HCT116 (cell line): Measurements from ENCODE around the gene APOL4. TPM values are rescaled to one million over a fixed set of nuclear protein-coding genes. Genes with fewer than 3 reads are reported as not detected.

Experiments used
- ATAC-seq: fragments of 200-7000 bp; cut with Tn5 transposase; 2 replicates; pipeline ENCODE4 v1.9.1; 2020; ENCODE audit warnings: mild to moderate bottlenecking, moderate library complexity
- BruUV-seq: library from RNA; stranded (reverse); fragments of 400-500 nt; replicated peaks from 2 replicates; lab custom pipeline; 2021; lab: Mats Ljungman, UMichigan
- CTCF ChIA-PET: fragments of 300-600 bp; sonication (Branson Sonifier 250); formaldehyde crosslinking; loops from one replicate; lab custom pipeline; 2021; ENCODE audit warnings: antibody characterized with exemption; lab: Charles Lee
- POLR2A ChIA-PET: fragments of 300-600, 350-600 bp; sonication (Branson Sonifier 250); formaldehyde crosslinking; loops from one replicate; lab custom pipeline; 2021; ENCODE audit warnings: antibody characterized with exemption; lab: Charles Lee
- RAD21 ChIA-PET, 2 experiments: fragments of 300-600 bp; sonication (Branson Sonifier 250); formaldehyde crosslinking; loops; one replicate each; lab custom pipeline; 2023; ENCODE audit warnings: low total read pairs in 2 of 2; ENCODE audit not compliant: uncharacterized antibody in 2 of 2, unreplicated experiment in 2 of 2, low non-redundant PET in 1 of 2; lab: Charles Lee
- DNase-seq: peaks from one replicate; pipeline ENCODE4 v3.0.0-alpha.2; 2010; ENCODE audit warnings: low read depth, low spot score
- H2AFZ ChIP-seq: fragments of 200-600 bp; shearing (Covaris generic), sonication (generic); 2 replicates; pipeline ENCODE4 v1.6.1; 2017; ENCODE audit warnings: low read depth, mixed run types, mixed read lengths, antibody characterized with exemption, low read length; ENCODE audit not compliant: poor library complexity, severe bottlenecking
- H3K27ac ChIP-seq: 2 replicates; pipeline ENCODE4 v1.5.1; 2012; ENCODE audit warnings: low read depth, low read length
- H3K27me3 ChIP-seq: fragments of 200-600 bp; sonication (generic); 2 replicates; pipeline ENCODE4 v1.6.1; 2016; ENCODE audit warnings: mixed run types, low read length, mixed read lengths; ENCODE audit not compliant: insufficient read depth
- H3K36me3 ChIP-seq, 2 experiments: fragments of 200-500 bp in 1 of 2; fragments of 200-600 bp in 1 of 2; sonication (Bioruptor generic) in 1 of 2; sonication (generic) in 1 of 2; 2 replicates each; pipeline versions ENCODE4 v1.5.1 to v1.6.1; 2014 to 2016; ENCODE audit warnings: low read length in 2 of 2, inconsistent platforms in 1 of 2, mixed read lengths in 1 of 2, mixed run types in 1 of 2; ENCODE audit not compliant: insufficient read depth in 2 of 2, control insufficient read depth in 1 of 2
- H3K4me1 ChIP-seq, 2 experiments: fragments of 200-600 bp in 1 of 2; sonication (generic) in 1 of 2; 2 replicates each; pipeline versions ENCODE4 v1.5.1 to v1.6.1; 2012 to 2017; ENCODE audit warnings: low read length in 2 of 2, inconsistent platforms in 1 of 2, mild to moderate bottlenecking in 1 of 2, mixed read lengths in 1 of 2, mixed run types in 1 of 2, moderate library complexity in 1 of 2; ENCODE audit not compliant: insufficient read depth in 2 of 2, control insufficient read depth in 1 of 2
- H3K4me2 ChIP-seq: fragments of 200-600 bp; sonication (generic); 2 replicates; pipeline ENCODE4 v1.6.1; 2017; ENCODE audit warnings: mixed run types, low read length, mixed read lengths
- H3K4me3 ChIP-seq, 2 experiments: fragments of 200-600 bp in 1 of 2; sonication (generic) in 1 of 2; replicated peaks in 1 of 2; 2 replicates each; pipeline ENCODE4 v1.5.1; 2011 to 2016; ENCODE audit warnings: low read length in 2 of 2, control low read depth in 1 of 2, low read depth in 1 of 2, mild to moderate bottlenecking in 1 of 2, mixed read lengths in 1 of 2, mixed run types in 1 of 2
- H3K79me2 ChIP-seq: fragments of 200-600 bp; sonication (generic); 2 replicates; pipeline ENCODE4 v1.6.1; 2017; ENCODE audit warnings: mild to moderate bottlenecking, mixed run types, low read length, moderate library complexity, mixed read lengths; ENCODE audit not compliant: insufficient read depth
- H3K9ac ChIP-seq: fragments of 200-600 bp; sonication (generic); 2 replicates; pipeline ENCODE4 v1.6.1; 2016; ENCODE audit warnings: low read length, mixed read lengths
- H3K9me2 ChIP-seq: fragments of 200-600 bp; sonication (generic), shearing (Covaris generic); 2 replicates; pipeline ENCODE4 v1.6.1; 2017; ENCODE audit warnings: mixed run types, mild to moderate bottlenecking, moderate library complexity; ENCODE audit not compliant: insufficient read depth
- H3K9me3 ChIP-seq, 2 experiments: fragments of 200-500 bp in 1 of 2; fragments of 200-600 bp in 1 of 2; sonication (Bioruptor generic) in 1 of 2; sonication (generic) in 1 of 2; 2 replicates each; pipeline ENCODE4 v1.6.1; 2014 to 2017; ENCODE audit warnings: low read length in 2 of 2, mixed read lengths in 2 of 2, inconsistent platforms in 1 of 2, low read depth in 1 of 2, mild to moderate bottlenecking in 1 of 2, mixed run types in 1 of 2, moderate library complexity in 1 of 2; ENCODE audit not compliant: control insufficient read depth in 1 of 2, insufficient read depth in 1 of 2
- H4K20me1 ChIP-seq: fragments of 200-600 bp; sonication (generic), shearing (Covaris generic); 2 replicates; pipeline ENCODE4 v1.6.1; 2017; ENCODE audit warnings: mixed run types, mild to moderate bottlenecking, moderate library complexity; ENCODE audit not compliant: insufficient read depth
- CBX3 ChIP-seq: IDR thresholded peaks from 2 replicates; pipeline ENCODE4 v1.6.1; 2012; ENCODE audit warnings: low read depth
- CEBPB ChIP-seq: IDR thresholded peaks from 2 replicates; pipeline ENCODE4 v1.6.1; 2012; ENCODE audit warnings: low read depth
- EGR1 ChIP-seq: IDR thresholded peaks from 2 replicates; pipeline ENCODE4 v1.6.1; 2012; ENCODE audit warnings: low read depth
- EZH2phosphoT487 ChIP-seq: fragments of 200-600 bp; IDR thresholded peaks from 2 replicates; pipeline ENCODE4 v1.6.1; 2018; ENCODE audit warnings: antibody characterized with exemption, borderline replicate concordance
- FOSL1 ChIP-seq: IDR thresholded peaks from 2 replicates; pipeline ENCODE4 v1.6.1; 2012; ENCODE audit warnings: low read depth
- POLR2A ChIP-seq: IDR thresholded peaks from 2 replicates; pipeline ENCODE4 v1.7.0; 2011; ENCODE audit warnings: borderline replicate concordance; ENCODE audit not compliant: insufficient read depth, insufficient read length; ENCODE audit errors: extremely low read depth
- RAD21 ChIP-seq: IDR thresholded peaks from 2 replicates; pipeline ENCODE4 v1.6.1; 2012; ENCODE audit warnings: low read depth, mild to moderate bottlenecking
- YY1 ChIP-seq: IDR thresholded peaks from 2 replicates; pipeline ENCODE4 v1.6.1; 2011; ENCODE audit warnings: low read length, low read depth, moderate library complexity, mild to moderate bottlenecking; ENCODE audit not compliant: insufficient replicate concordance; ENCODE audit errors: extremely low read depth
- ZFX ChIP-seq: fragments of 450-650 bp; IDR thresholded peaks from 2 replicates; pipeline ENCODE4 v1.6.1; 2017
- ZNF274 ChIP-seq: fragments of 200-500 bp; sonication (Bioruptor generic); IDR thresholded peaks from 2 replicates; pipeline ENCODE4 v1.6.1; 2014; ENCODE audit warnings: mild to moderate bottlenecking, low read depth, low read length, inconsistent platforms
- intact Hi-C: fragments of 100-400 bp; cut with micrococcal nuclease; formaldehyde crosslinking; loops from 2 replicates; pipeline ENCODE4 v1.10.0; 2022
- total RNA-seq: library from RNA; stranded (reverse); gene quantifications from one replicate; pipeline ENCODE4 v1.2.1, GENCODE V29; 2021; ENCODE audit not compliant: unreplicated experiment
- TF ChIP-seq, protein P1 (sequence below): IDR thresholded peaks from 2 replicates; pipeline ENCODE4 v1.6.1; 2012; ENCODE audit warnings: low read depth
- TF ChIP-seq, protein P2 (sequence below), 3 experiments: fragments of 200-600 bp in 1 of 3; sonication (generic) in 1 of 3; IDR thresholded peaks in 2 of 3; conservative IDR thresholded peaks in 1 of 3; 2 replicates each; pipeline ENCODE4 v1.5.1; 2012 to 2017; ENCODE audit warnings: low read depth in 2 of 3, low read length in 2 of 3, antibody characterized with exemption in 1 of 3, borderline replicate concordance in 1 of 3, control low read depth in 1 of 3, mild to moderate bottlenecking in 1 of 3, mixed read lengths in 1 of 3, mixed run types in 1 of 3, moderate library complexity in 1 of 3; ENCODE audit not compliant: insufficient read depth in 1 of 3
- TF ChIP-seq, protein P3 (sequence below): IDR thresholded peaks from 2 replicates; pipeline ENCODE4 v1.6.1; 2012

APOL4 gene
- total RNA-seq, 1 experiment from 2014 or later = not detected

DNA sequence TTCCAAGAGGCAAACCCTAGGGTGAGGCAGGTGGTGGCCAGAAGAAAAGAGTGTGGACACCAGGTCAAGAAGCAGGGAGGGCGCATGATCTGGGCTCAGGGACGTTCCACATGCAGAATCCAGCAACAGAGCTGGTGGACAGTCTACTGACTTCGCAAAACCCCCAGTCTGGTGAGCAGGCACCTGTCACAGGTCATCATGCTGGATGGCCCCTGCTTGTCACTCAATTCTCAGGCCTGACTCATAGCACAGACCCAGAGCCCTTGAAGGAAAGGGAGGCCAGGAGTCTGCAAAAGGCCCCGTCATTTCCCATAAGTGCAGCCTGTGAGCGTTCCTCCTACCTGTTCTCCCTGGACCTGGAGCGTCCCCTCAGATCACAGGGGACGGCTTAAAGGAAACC lies 18.2 kb downstream of the APOL4 start:
- Histone ChIP-seq H3K27me3 (peaks cover 3% of the 10 kb centered on the region; the same call in 1 of the 2 replicates), H3K9me3 (no peaks in the 10 kb centered on the region), H3K9me2 (no peaks in the 10 kb centered on the region), H3K4me3 (no peak overlapping the region), H3K9ac (no peak overlapping the region), H3K79me2 (no peaks in the 10 kb centered on the region), H4K20me1 (no peaks in the 10 kb centered on the region), H2AFZ (no peak overlapping the region), H3K4me2 (no peak overlapping the region), H3K4me1 (no peaks in the 10 kb centered on the region), H3K36me3 (no peaks in the 10 kb centered on the region), H3K27ac (no peak overlapping the region)
- no peak for DNase-seq
- TF ChIP-seq, protein P1, sequence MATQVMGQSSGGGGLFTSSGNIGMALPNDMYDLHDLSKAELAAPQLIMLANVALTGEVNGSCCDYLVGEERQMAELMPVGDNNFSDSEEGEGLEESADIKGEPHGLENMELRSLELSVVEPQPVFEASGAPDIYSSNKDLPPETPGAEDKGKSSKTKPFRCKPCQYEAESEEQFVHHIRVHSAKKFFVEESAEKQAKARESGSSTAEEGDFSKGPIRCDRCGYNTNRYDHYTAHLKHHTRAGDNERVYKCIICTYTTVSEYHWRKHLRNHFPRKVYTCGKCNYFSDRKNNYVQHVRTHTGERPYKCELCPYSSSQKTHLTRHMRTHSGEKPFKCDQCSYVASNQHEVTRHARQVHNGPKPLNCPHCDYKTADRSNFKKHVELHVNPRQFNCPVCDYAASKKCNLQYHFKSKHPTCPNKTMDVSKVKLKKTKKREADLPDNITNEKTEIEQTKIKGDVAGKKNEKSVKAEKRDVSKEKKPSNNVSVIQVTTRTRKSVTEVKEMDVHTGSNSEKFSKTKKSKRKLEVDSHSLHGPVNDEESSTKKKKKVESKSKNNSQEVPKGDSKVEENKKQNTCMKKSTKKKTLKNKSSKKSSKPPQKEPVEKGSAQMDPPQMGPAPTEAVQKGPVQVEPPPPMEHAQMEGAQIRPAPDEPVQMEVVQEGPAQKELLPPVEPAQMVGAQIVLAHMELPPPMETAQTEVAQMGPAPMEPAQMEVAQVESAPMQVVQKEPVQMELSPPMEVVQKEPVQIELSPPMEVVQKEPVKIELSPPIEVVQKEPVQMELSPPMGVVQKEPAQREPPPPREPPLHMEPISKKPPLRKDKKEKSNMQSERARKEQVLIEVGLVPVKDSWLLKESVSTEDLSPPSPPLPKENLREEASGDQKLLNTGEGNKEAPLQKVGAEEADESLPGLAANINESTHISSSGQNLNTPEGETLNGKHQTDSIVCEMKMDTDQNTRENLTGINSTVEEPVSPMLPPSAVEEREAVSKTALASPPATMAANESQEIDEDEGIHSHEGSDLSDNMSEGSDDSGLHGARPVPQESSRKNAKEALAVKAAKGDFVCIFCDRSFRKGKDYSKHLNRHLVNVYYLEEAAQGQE = no peak
- TF ChIP-seq YY1 = no peak
- no peak for TF ChIP-seq CBX3
- no peak for TF ChIP-seq ZNF274
- TF ChIP-seq FOSL1 = no peak
- TF ChIP-seq RAD21 = no peak
- TF ChIP-seq, protein P2, sequence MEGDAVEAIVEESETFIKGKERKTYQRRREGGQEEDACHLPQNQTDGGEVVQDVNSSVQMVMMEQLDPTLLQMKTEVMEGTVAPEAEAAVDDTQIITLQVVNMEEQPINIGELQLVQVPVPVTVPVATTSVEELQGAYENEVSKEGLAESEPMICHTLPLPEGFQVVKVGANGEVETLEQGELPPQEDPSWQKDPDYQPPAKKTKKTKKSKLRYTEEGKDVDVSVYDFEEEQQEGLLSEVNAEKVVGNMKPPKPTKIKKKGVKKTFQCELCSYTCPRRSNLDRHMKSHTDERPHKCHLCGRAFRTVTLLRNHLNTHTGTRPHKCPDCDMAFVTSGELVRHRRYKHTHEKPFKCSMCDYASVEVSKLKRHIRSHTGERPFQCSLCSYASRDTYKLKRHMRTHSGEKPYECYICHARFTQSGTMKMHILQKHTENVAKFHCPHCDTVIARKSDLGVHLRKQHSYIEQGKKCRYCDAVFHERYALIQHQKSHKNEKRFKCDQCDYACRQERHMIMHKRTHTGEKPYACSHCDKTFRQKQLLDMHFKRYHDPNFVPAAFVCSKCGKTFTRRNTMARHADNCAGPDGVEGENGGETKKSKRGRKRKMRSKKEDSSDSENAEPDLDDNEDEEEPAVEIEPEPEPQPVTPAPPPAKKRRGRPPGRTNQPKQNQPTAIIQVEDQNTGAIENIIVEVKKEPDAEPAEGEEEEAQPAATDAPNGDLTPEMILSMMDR (IDR thresholded peaks at IDR 0.05 in 2 of 3, conservative IDR thresholded peaks at IDR 0.05 in 1 of 3; ENCODE audit: borderline replicate concordance in 1 of 3, insufficient read depth in 1 of 3, low read depth in 2 of 3, low read length in 2 of 3) = no peak
- TF ChIP-seq POLR2A = no peak
- TF ChIP-seq, protein P3, sequence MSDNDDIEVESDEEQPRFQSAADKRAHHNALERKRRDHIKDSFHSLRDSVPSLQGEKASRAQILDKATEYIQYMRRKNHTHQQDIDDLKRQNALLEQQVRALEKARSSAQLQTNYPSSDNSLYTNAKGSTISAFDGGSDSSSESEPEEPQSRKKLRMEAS = no peak
- no peak for TF ChIP-seq EZH2phosphoT487
- TF ChIP-seq CEBPB = no peak
- no peak for TF ChIP-seq EGR1
- TF ChIP-seq ZFX = no peak
- ChIA-PET POLR2A (no interaction called here), CTCF (interaction anchor here (1.3 to 1.4 kb wide), 2 partner anchors 11 to 12 kb away, joined by 3 read pairs; no protein-coding TSS in a partner anchor), RAD21 (no interaction called here)
- intact Hi-C loops = no loop called here
- no peak for ATAC-seq
- BruUV-seq = no TSS peak
